ENCODE data around the gene CYGB. TPM values are rescaled to one million over a fixed set of nuclear protein-coding genes. Genes with fewer than 3 reads are reported as not detected.
A peak's percentile ranks its signal among the peaks of the same experiment; 100 is the strongest.

Gene CYGB
- total RNA-seq, 1 donor from 2014 or later, result 34.3 TPM

DNA sequence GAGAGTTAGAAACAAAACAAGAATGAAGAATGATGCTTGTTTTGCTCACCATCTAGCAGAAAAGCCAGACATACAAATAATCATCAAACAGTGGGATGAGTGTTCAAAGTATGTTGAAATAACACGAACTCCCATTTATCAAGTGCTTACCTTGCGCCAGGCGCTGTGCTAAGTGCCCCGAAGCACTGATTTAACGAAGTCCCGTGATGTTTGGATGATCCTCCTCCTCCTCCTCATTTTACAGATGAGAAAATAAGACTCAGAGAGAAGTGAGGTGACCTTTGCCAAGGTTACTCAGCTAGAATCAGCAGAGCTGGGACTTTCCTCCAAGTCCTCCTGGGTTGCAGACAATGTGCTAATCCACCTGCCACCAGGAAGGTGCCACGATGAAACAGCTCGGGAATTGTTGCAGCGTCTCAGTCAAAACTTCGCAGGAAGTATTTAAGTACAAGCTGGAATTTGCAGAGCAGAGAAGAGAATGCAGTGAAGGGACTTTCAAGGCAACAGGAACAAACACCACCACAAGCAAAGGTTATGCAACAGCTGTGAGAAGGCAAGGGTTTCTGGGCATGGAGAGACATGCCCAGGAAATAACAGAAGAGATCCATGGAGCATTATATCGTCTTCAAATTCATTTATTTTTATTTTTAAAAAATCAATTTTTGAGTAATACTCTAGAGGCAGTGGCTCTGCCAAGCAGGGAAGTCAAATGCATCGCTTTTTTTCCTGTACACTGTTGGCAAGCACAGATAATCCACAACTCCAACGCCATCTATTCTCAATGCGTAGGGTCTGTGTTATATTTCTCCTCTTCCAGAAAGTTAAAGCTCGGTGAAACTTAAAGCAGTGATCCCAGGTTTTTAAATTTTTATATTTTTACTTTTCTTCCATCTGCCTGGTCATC is 13.5 kb upstream of the CYGB start:
- DNase-seq (no peak), ATAC-seq (peak; percentile 82)
- no peaks in the 10 kb centered on the region for H3K27me3 ChIP-seq
- no peaks in the 10 kb centered on the region for H3K36me3 ChIP-seq
- H3K9me3 ChIP-seq, result no peaks in the 10 kb centered on the region
- peak overlapping the region; percentile 29 for H3K4me3 ChIP-seq
- TF ChIP-seq, protein P1, sequence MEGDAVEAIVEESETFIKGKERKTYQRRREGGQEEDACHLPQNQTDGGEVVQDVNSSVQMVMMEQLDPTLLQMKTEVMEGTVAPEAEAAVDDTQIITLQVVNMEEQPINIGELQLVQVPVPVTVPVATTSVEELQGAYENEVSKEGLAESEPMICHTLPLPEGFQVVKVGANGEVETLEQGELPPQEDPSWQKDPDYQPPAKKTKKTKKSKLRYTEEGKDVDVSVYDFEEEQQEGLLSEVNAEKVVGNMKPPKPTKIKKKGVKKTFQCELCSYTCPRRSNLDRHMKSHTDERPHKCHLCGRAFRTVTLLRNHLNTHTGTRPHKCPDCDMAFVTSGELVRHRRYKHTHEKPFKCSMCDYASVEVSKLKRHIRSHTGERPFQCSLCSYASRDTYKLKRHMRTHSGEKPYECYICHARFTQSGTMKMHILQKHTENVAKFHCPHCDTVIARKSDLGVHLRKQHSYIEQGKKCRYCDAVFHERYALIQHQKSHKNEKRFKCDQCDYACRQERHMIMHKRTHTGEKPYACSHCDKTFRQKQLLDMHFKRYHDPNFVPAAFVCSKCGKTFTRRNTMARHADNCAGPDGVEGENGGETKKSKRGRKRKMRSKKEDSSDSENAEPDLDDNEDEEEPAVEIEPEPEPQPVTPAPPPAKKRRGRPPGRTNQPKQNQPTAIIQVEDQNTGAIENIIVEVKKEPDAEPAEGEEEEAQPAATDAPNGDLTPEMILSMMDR (IDR thresholded peaks at IDR 0.05), result no peak
- intact Hi-C loops (cut with DNase I), result no loop called here
- peak overlapping the region; percentile 83 for H3K27ac ChIP-seq
- peaks cover 31% of the 10 kb centered on the region for H3K4me1 ChIP-seq

DNA sequence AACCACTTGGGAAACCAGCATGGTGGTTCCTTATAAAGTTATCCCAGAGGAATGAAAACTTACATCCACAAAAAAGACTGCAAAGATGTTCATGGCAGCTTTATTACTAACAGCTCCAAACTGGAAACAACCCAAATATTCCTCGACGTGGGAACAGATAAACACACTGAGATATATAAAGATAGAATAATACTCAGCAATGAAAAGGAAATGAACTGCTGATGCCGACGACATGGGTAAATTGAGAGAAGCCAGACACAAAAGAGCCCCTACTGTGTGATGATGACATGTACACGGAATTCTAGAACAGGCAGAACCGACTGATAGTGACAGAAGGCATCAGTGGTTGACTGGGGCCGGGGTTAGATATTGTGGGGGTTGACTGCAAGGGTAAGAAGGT is 12.0 kb upstream of the CYGB start:
- DNase-seq, result no peak
- Histone ChIP-seq H3K27ac (no peak overlapping the region), H3K9me3 (no peaks in the 10 kb centered on the region), H3K4me1 (peaks cover 44% of the 10 kb centered on the region), H3K36me3 (no peaks in the 10 kb centered on the region), H3K4me3 (peak overlapping the region; percentile 24), H3K27me3 (no peaks in the 10 kb centered on the region)
- TF ChIP-seq, protein P1 (IDR thresholded peaks at IDR 0.05), result no peak
- intact Hi-C loops (cut with DNase I), result no loop called here
- ATAC-seq, result no peak

- DNase-seq, result no peak
- intact Hi-C loops (cut with DNase I), result no loop called here
- H3K4me1 ChIP-seq, result peaks cover 46% of the 10 kb centered on the region
Measured at GRCh38 chr17:76549215-76549518, 11.7 kb upstream of the CYGB start.

DNA sequence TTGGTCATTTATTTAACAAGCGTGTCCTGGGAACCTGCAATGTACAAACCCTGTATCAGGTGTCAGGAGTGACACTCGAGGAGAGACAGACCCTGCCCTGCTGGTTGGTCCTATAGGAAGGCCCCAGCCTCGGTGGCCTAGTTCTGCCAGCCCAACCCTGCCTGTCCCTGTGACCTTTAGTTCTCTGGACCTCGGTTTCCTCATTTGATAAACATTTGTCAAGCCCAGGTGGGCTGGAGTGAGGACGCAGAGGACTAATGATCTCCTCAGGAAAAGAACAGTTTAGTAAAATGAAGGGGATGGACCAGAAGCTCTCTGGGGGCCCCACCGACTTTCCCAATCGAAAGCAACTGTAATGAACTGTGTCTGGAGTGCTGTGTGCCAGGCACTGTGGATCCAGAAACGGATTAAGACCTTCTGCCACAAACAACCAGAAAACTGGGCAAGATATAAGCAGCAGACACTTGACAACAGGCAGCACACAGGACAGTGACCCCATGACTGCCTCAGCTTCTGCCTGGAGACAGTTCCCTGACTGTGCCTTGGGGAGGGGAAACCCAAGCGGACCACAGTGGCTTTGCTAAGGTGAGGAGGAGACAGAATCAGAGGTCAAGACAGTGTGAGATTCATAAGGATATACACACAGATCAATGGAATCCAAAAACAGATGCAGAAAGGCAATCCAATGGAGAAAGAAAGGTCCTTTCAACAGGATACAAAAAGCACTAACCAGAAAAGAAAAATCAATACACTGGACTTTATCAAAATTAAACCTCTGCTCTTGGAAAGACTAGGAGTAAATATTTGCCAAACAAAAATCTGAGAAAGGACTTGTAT is 11.1 kb upstream of the CYGB start:
- Histone ChIP-seq H3K27me3 (no peaks in the 10 kb centered on the region), H3K9me3 (no peaks in the 10 kb centered on the region), H3K4me1 (peaks cover 50% of the 10 kb centered on the region), H3K27ac (no peak overlapping the region), H3K36me3 (no peaks in the 10 kb centered on the region), H3K4me3 (peak overlapping the region; percentile 24)
- DNase-seq, result no peak
- intact Hi-C loops (cut with DNase I), result no loop called here
- ATAC-seq, result no peak
- TF ChIP-seq, protein P1 (IDR thresholded peaks at IDR 0.05), result no peak

More at GRCh38 chr17:76549215-76549518, 11.7 kb upstream of the CYGB start:
- Histone ChIP-seq H3K9me3 (no peaks in the 10 kb centered on the region), H3K27me3 (no peaks in the 10 kb centered on the region), H3K36me3 (no peaks in the 10 kb centered on the region), H3K4me3 (peak overlapping the region; percentile 24), H3K27ac (no peak overlapping the region)
- TF ChIP-seq, protein P1 (IDR thresholded peaks at IDR 0.05), result no peak
- no peak for ATAC-seq

- DNase-seq, result no peak
- ATAC-seq, result no peak
- Histone ChIP-seq H3K4me1 (peaks cover 53% of the 10 kb centered on the region), H3K9me3 (no peaks in the 10 kb centered on the region), H3K27ac (no peak overlapping the region), H3K4me3 (no peak overlapping the region), H3K27me3 (no peaks in the 10 kb centered on the region), H3K36me3 (no peaks in the 10 kb centered on the region)
- intact Hi-C loops (cut with DNase I), result no loop called here
- TF ChIP-seq, protein P1 (IDR thresholded peaks at IDR 0.05), result no peak
Measured at GRCh38 chr17:76547642-76548202, 10.2 kb upstream of the CYGB start.

Data from upper lobe of right lung (tissue), 1 donor.